Body of pancreas (tissue), 4 donors: Measurements from ENCODE around the gene IGSF9.
"Not testable (repeated sequence)": the region's sequence is repeated elsewhere in the genome, so short reads cannot be mapped to it uniquely, and the experiment has no call there.

Source experiments
- CTCF ChIP-seq, 7 experiments: fragments of 450-650 bp in 4 of 7; fragments of 200-600 bp in 3 of 7; sonication (generic) in 3 of 7; IDR thresholded peaks; one replicate each; pipeline ENCODE4 v1.5.1; 2016 to 2019; ENCODE audit warnings: antibody characterized with exemption in 7 of 7
- POLR2A ChIP-seq, 3 donors: fragments of 450-650 bp; IDR thresholded peaks; one replicate each; pipeline ENCODE4 v1.6.1; 2016; ENCODE audit warnings: antibody characterized with exemption in 3 of 3, mild to moderate bottlenecking in 2 of 3

- not testable (repeated sequence) for TF ChIP-seq CTCF, POLR2A (IDR thresholded peaks at IDR 0.05)
Observed at GRCh38 chr1:159899634-159900033, 45.8 kb downstream of the IGSF9 start.
